ENCODE results near the gene OR2A42. TPM values are rescaled to one million over a fixed set of nuclear protein-coding genes. Genes with fewer than 3 reads are reported as not detected.
"Not testable (repeated sequence)": the region's sequence is repeated elsewhere in the genome, so short reads cannot be mapped to it uniquely, and the experiment has no call there.

OR2A42 gene
- total RNA-seq, 1 experiment from 2014 or later, result not detected

GRCh38 chr7:144255471-144255897, 16.1 kb upstream of the OR2A42 start:
- Histone ChIP-seq H3K4me1 (no peaks in the 10 kb centered on the region), H3K4me3 (ENCODE audit: low read depth, low read length) (no peak overlapping the region), H3K27me3 (replicated peaks; ENCODE audit: control insufficient read depth, insufficient read depth, low read length) (no peaks in the 10 kb centered on the region), H3K9me3 (no peaks in the 10 kb centered on the region), H3K36me3 (ENCODE audit: control insufficient read depth, insufficient read depth, low read length) (no peaks in the 10 kb centered on the region)
- TF ChIP-seq CTCF (IDR thresholded peaks at IDR 0.05; ENCODE audit: insufficient read depth in 1 of 2, low read depth in 1 of 2, low read length in 1 of 2, severe bottlenecking in 1 of 2, unreplicated experiment in 1 of 2), result no peak
- POLR2A ChIA-PET, result no interaction called here
- H3K27me3 Mint-ChIP-seq (ENCODE audit: insufficient read depth, unreplicated experiment), result no peaks in the 10 kb centered on the region
- no peaks in the 10 kb centered on the region for H3K36me3 Mint-ChIP-seq (ENCODE audit: insufficient read depth, unreplicated experiment)
- H3K27ac Mint-ChIP-seq (ENCODE audit: unreplicated experiment), result no peak overlapping the region
- BruUV-seq (replicated peaks), result no TSS peak
- no peaks in the 10 kb centered on the region for H3K9me3 Mint-ChIP-seq (ENCODE audit: unreplicated experiment)
- CTCF ChIA-PET, result no interaction called here
- no peaks in the 10 kb centered on the region for H3K4me1 Mint-ChIP-seq (ENCODE audit: low read depth, unreplicated experiment)
- H3K4me3 Mint-ChIP-seq (ENCODE audit: unreplicated experiment), result no peak overlapping the region
- intact Hi-C loops (cut with micrococcal nuclease; ENCODE audit: unreplicated experiment), result no loop called here
- no peak for DNase-seq

GRCh38 chr7:144252307-144252706, 12.9 kb upstream of the OR2A42 start:
- H3K27ac Mint-ChIP-seq (ENCODE audit: unreplicated experiment); CTCF ChIA-PET; DNase-seq; H3K4me3 ChIP-seq (ENCODE audit: low read depth, low read length); H3K36me3 Mint-ChIP-seq (ENCODE audit: insufficient read depth, unreplicated experiment); H3K4me3 Mint-ChIP-seq (ENCODE audit: unreplicated experiment); H3K9me3 Mint-ChIP-seq (ENCODE audit: unreplicated experiment); H3K36me3 ChIP-seq (ENCODE audit: control insufficient read depth, insufficient read depth, low read length); H3K9me3 ChIP-seq; H3K27me3 Mint-ChIP-seq (ENCODE audit: insufficient read depth, unreplicated experiment); H3K4me1 ChIP-seq; H3K4me1 Mint-ChIP-seq (ENCODE audit: low read depth, unreplicated experiment); BruUV-seq (replicated peaks); intact Hi-C loops (cut with micrococcal nuclease; ENCODE audit: unreplicated experiment); H3K27me3 ChIP-seq (replicated peaks; ENCODE audit: control insufficient read depth, insufficient read depth, low read length); POLR2A ChIA-PET: not testable (repeated sequence)

GRCh38 chr7:144247674-144248330, 8.4 kb upstream of the OR2A42 start:
- DNase-seq; H3K27me3 ChIP-seq (replicated peaks; ENCODE audit: control insufficient read depth, insufficient read depth, low read length); H3K4me1 Mint-ChIP-seq (ENCODE audit: low read depth, unreplicated experiment); H3K4me3 ChIP-seq (ENCODE audit: low read depth, low read length); H3K27me3 Mint-ChIP-seq (ENCODE audit: insufficient read depth, unreplicated experiment); H3K27ac Mint-ChIP-seq (ENCODE audit: unreplicated experiment); H3K36me3 Mint-ChIP-seq (ENCODE audit: insufficient read depth, unreplicated experiment); intact Hi-C loops (cut with micrococcal nuclease; ENCODE audit: unreplicated experiment); H3K4me1 ChIP-seq; H3K4me3 Mint-ChIP-seq (ENCODE audit: unreplicated experiment); H3K9me3 ChIP-seq; H3K36me3 ChIP-seq (ENCODE audit: control insufficient read depth, insufficient read depth, low read length); CTCF ChIA-PET; POLR2A ChIA-PET; BruUV-seq (replicated peaks); H3K9me3 Mint-ChIP-seq (ENCODE audit: unreplicated experiment): not testable (repeated sequence)

DNA sequence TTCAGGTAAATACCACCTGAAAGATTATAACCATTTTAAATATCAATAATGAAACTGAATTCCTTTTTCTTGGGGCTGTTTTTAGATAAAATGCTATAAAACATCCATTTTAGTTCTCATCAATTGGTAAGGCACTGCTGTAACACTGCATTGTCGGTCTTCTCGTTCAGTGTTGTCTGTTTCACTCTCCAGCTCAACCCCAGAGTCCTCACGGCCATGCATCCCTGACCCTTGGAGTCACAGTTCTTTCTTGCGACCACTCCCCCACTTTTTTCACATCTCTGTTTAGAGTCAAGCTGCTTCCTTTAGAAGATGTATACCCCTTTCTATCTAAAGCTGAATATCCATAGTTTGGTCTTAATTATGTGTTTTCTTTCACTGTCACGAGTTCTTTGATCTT, 7.6 kb upstream of the OR2A42 start:
- H3K27me3 ChIP-seq (replicated peaks; ENCODE audit: control insufficient read depth, insufficient read depth, low read length); H3K9me3 Mint-ChIP-seq (ENCODE audit: unreplicated experiment); H3K4me1 Mint-ChIP-seq (ENCODE audit: low read depth, unreplicated experiment); H3K4me3 ChIP-seq (ENCODE audit: low read depth, low read length); H3K4me1 ChIP-seq; H3K9me3 ChIP-seq; POLR2A ChIA-PET; H3K27ac Mint-ChIP-seq (ENCODE audit: unreplicated experiment); CTCF ChIA-PET; intact Hi-C loops (cut with micrococcal nuclease; ENCODE audit: unreplicated experiment); BruUV-seq (replicated peaks); H3K36me3 Mint-ChIP-seq (ENCODE audit: insufficient read depth, unreplicated experiment); H3K36me3 ChIP-seq (ENCODE audit: control insufficient read depth, insufficient read depth, low read length); H3K4me3 Mint-ChIP-seq (ENCODE audit: unreplicated experiment); H3K27me3 Mint-ChIP-seq (ENCODE audit: insufficient read depth, unreplicated experiment); DNase-seq: not testable (repeated sequence)

GRCh38 chr7:144245372-144245771, 6.0 kb upstream of the OR2A42 start:
- H3K4me1 ChIP-seq; H3K27me3 ChIP-seq (replicated peaks; ENCODE audit: control insufficient read depth, insufficient read depth, low read length); intact Hi-C loops (cut with micrococcal nuclease; ENCODE audit: unreplicated experiment); BruUV-seq (replicated peaks); CTCF ChIA-PET; H3K36me3 ChIP-seq (ENCODE audit: control insufficient read depth, insufficient read depth, low read length); H3K36me3 Mint-ChIP-seq (ENCODE audit: insufficient read depth, unreplicated experiment); H3K27ac Mint-ChIP-seq (ENCODE audit: unreplicated experiment); H3K27me3 Mint-ChIP-seq (ENCODE audit: insufficient read depth, unreplicated experiment); H3K9me3 ChIP-seq; H3K9me3 Mint-ChIP-seq (ENCODE audit: unreplicated experiment); H3K4me1 Mint-ChIP-seq (ENCODE audit: low read depth, unreplicated experiment); H3K4me3 Mint-ChIP-seq (ENCODE audit: unreplicated experiment); DNase-seq; POLR2A ChIA-PET; H3K4me3 ChIP-seq (ENCODE audit: low read depth, low read length): not testable (repeated sequence)

DNA sequence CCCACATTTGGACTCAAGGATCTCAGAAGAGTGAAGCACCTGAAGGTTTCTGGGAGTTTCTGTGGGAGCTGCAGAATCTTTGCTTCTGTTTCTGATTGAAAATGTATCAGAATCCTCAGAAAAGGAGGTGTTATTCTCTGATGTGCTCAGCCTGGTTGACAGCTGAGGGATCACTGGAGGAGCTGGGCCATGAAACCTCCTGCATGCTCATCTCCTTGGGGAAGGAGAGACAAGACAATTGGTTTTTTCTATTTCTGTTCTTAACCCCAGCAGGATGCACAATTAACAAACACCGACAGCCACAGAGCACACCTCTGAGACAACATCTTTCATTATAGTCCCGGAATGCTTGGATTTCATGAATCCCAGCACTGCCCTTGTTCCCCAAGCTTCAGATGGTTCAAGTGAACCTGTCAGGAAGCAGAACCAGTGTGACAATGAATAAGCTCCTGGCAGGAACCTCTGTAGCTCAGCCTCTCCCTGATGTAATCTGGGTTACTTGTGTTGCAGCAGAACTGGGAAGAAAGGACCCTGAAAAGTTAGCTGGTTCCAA, 799 bp downstream of the OR2A42 start:
- DNase-seq; H3K27me3 ChIP-seq (replicated peaks; ENCODE audit: control insufficient read depth, insufficient read depth, low read length); H3K4me1 ChIP-seq; H3K9me3 ChIP-seq; BruUV-seq (replicated peaks); H3K36me3 ChIP-seq (ENCODE audit: control insufficient read depth, insufficient read depth, low read length); CTCF ChIA-PET; H3K9me3 Mint-ChIP-seq (ENCODE audit: unreplicated experiment); H3K27me3 Mint-ChIP-seq (ENCODE audit: insufficient read depth, unreplicated experiment); H3K4me1 Mint-ChIP-seq (ENCODE audit: low read depth, unreplicated experiment); H3K36me3 Mint-ChIP-seq (ENCODE audit: insufficient read depth, unreplicated experiment); intact Hi-C loops (cut with micrococcal nuclease; ENCODE audit: unreplicated experiment); H3K27ac Mint-ChIP-seq (ENCODE audit: unreplicated experiment); H3K4me3 ChIP-seq (ENCODE audit: low read depth, low read length); POLR2A ChIA-PET; H3K4me3 Mint-ChIP-seq (ENCODE audit: unreplicated experiment): not testable (repeated sequence)
